Immature natural killer cell (primary cell): ENCODE measurements around the gene COX20. TPM values are rescaled to one million over a fixed set of nuclear protein-coding genes. Genes with fewer than 3 reads are reported as not detected.
A peak's percentile ranks its signal among the peaks of the same experiment; 100 is the strongest.
"Not testable (repeated sequence)": the region's sequence is repeated elsewhere in the genome, so short reads cannot be mapped to it uniquely, and the experiment has no call there.

Experiments used
- DNase-seq, 3 donors: peaks; one replicate each; pipeline ENCODE4 v3.0.0; 2022; ENCODE audit warnings: mixed read lengths in 1 of 3
- H3K27ac Mint-ChIP-seq, 6 donors: one replicate each; pipeline ENCODE4 v1.8.0; 2020; ENCODE audit warnings: mixed read lengths in 6 of 6, mild to moderate bottlenecking in 5 of 6, inconsistent platforms in 4 of 6, moderate library complexity in 3 of 6
- H3K27me3 Mint-ChIP-seq, 3 donors: one replicate each; pipeline ENCODE4 v1.8.0; 2020 to 2021; ENCODE audit warnings: low read depth in 3 of 3, mild to moderate bottlenecking in 3 of 3, mixed read lengths in 3 of 3, moderate library complexity in 3 of 3, inconsistent platforms in 1 of 3
- H3K36me3 Mint-ChIP-seq, 3 donors: one replicate each; pipeline ENCODE4 v1.8.0; 2020; ENCODE audit warnings: mixed read lengths in 3 of 3, inconsistent platforms in 2 of 3, mild to moderate bottlenecking in 2 of 3
- H3K4me1 Mint-ChIP-seq, 2 donors: one replicate each; pipeline ENCODE4 v1.8.0; 2020; ENCODE audit warnings: inconsistent platforms in 2 of 2, mild to moderate bottlenecking in 2 of 2, mixed read lengths in 2 of 2, moderate library complexity in 1 of 2
- H3K4me3 Mint-ChIP-seq, 5 donors: one replicate each; pipeline ENCODE4 v1.8.0; 2020; ENCODE audit warnings: mild to moderate bottlenecking in 5 of 5, mixed read lengths in 5 of 5, inconsistent platforms in 3 of 5, moderate library complexity in 3 of 5
- H3K9me3 Mint-ChIP-seq, 6 donors: one replicate each; pipeline ENCODE4 v1.8.0; 2020; ENCODE audit warnings: mild to moderate bottlenecking in 6 of 6, mixed read lengths in 6 of 6, inconsistent platforms in 4 of 6, moderate library complexity in 3 of 6
- polyA plus RNA-seq, 3 donors: library from polyadenylated mRNA; unstranded; fragments of 300-500 nt; fragmentation: Illumina TruSeq; gene quantifications; one replicate each; pipeline ENCODE4 v1.2.3, GENCODE V29; 2021

Gene COX20
- polyA plus RNA-seq, 3 donors from 2014 or later, result 41.5 to 57.4 (median 43.8) TPM

DNA sequence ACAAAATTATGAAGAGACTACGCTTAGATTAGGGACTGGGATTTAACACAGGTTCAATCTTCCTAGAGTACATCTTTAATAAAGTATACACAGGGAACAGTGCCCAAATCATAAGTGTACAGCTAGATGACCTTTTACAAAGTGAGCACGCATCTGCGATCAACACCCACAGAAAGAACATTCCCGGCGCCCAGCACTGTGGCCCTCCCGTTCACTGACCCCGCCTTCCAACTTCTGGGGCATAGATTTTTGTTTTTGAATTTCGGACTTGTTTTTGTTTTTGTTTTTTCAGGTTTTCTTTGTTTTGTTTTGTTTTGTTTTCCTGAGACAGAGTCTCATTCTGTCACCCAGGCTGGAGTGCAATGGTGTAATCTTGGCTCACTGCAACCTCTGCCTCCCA lies 30.6 kb upstream of the COX20 start:
- H3K4me1 Mint-ChIP-seq, result peaks cover 3 to 5% of the 10 kb centered on the region in 2 donors
- H3K27ac Mint-ChIP-seq, result no peak overlapping the region
- H3K36me3 Mint-ChIP-seq, result no peaks in the 10 kb centered on the region
- H3K4me3 Mint-ChIP-seq, result no peak overlapping the region
- peaks cover 0 to 1% (median 0%) of the 10 kb centered on the region in 6 donors for H3K9me3 Mint-ChIP-seq
- H3K27me3 Mint-ChIP-seq, result peaks cover 0 to 7% (median 4%) of the 10 kb centered on the region in 3 donors
- no peak for DNase-seq

DNA sequence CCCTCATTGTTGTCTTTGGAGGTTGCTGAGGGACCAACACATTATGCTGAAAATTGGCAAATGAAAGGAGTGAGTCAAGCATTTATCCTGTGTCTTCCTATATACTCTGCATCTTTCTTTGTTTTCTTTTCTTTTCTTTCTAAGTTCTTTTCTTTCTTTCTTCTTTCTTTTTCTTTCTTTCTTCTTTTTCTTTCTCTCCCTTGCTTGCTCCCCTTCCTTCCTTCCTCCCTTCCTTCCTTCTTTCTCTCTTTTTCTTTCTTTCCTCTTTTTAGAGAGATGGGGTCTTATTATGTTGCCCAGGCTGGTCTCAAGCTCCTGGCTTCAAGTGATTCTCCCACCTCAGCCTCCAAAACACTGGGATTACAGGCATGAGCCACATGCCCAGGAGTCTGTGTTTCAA lies 28.3 kb upstream of the COX20 start:
- H3K36me3 Mint-ChIP-seq, result peaks cover 0 to 7% (median 0%) of the 10 kb centered on the region in 3 donors
- DNase-seq, result no peak

DNA sequence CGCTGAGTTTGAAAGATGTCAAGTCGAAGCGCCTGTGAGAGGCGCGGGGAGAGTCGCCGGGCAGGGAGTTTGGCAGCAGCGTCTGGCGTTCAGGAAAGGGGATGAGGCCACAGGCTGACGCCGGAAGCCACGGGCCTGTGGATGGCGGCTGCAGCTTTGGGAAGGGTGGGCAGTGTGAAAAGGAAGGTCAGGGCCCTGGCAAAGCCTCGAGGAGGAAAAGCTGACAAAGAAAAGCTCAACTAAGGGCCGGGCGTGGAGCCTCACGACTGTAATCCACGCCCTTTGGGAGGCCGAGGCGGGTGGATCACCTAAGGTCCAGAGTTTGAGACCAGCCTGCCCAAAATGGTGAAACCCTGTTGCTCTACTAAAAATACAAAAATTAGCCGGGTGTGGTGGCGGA lies 25.2 kb upstream of the COX20 start:
- Mint-ChIP-seq H3K27ac (no peak overlapping the region), H3K4me3 (no peak overlapping the region)

More for the DNA sequence above, 28.3 kb upstream of the COX20 start:
- Mint-ChIP-seq H3K4me3 (no peak overlapping the region), H3K4me1 (no peaks in the 10 kb centered on the region), H3K9me3 (peaks cover 0 to 1% (median 0%) of the 10 kb centered on the region in 6 donors), H3K27me3 (peaks cover 1 to 7% (median 2%) of the 10 kb centered on the region in 3 donors), H3K27ac (no peak overlapping the region)

DNA sequence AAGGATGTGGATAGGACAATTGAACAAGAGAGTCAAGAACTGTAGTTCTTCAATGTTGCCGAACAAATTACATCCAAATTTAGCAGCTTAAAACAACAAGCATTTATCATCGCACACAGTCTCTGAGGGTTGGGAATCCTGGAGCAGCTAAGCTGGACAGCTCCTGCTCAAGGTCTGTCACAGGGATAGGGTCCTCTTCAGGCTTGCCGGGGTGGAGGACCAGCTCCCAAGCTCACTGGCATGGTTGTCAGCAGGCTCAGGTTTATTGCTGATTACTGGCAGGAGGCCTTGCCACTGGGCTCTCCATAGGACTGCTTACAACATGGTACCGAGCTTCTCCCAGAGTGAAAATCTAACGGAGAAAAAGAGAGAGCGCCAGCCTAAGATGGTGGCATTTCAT lies 22.1 kb upstream of the COX20 start:
- Mint-ChIP-seq H3K27me3 (peaks cover 1 to 8% (median 2%) of the 10 kb centered on the region in 3 donors), H3K4me3 (no peak overlapping the region), H3K27ac (no peak overlapping the region), H3K36me3 (peaks cover 0 to 7% (median 0%) of the 10 kb centered on the region in 3 donors), H3K9me3 (no peaks in the 10 kb centered on the region), H3K4me1 (peaks cover 3 to 6% of the 10 kb centered on the region in 2 donors)
- no peak for DNase-seq

More for the DNA sequence above, 25.2 kb upstream of the COX20 start:
- H3K4me1 Mint-ChIP-seq, result no peaks in the 10 kb centered on the region
- peaks cover 0 to 10% (median 1%) of the 10 kb centered on the region in 3 donors for H3K27me3 Mint-ChIP-seq
- DNase-seq, result no peak
- H3K9me3 Mint-ChIP-seq, result no peaks in the 10 kb centered on the region
- H3K36me3 Mint-ChIP-seq, result peaks cover 0 to 7% (median 0%) of the 10 kb centered on the region in 3 donors

DNA sequence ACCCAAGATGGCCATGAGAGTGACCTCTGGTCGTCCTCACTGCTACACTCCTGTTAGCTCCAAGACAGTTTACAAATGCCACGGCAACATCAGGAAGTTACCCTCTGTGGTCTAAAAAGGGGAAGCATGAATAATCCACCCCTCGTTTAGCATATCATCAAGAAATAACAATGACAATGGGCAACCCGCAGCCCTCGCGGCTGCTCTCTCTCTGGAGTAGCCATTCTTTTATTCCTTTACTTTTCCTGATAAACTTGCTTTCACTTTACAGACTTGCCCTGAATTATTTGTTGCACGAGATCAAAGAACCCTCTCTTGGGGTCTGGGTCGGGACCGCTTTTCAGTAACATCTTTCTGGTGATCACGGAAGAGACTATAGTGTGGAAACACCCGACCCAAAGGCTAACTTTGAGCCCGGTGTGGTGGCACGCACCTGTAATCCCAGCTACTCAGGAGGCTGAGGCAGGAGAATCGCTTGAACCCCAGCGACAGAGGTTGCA lies 19.8 kb upstream of the COX20 start:
- H3K4me3 Mint-ChIP-seq, result peak overlapping the region; percentile 8 to 58 (median 41)
- peaks cover 3 to 6% of the 10 kb centered on the region in 2 donors for H3K4me1 Mint-ChIP-seq
- no peaks in the 10 kb centered on the region for H3K9me3 Mint-ChIP-seq
- peaks cover 1 to 8% (median 2%) of the 10 kb centered on the region in 3 donors for H3K27me3 Mint-ChIP-seq
- peaks cover 0 to 7% (median 0%) of the 10 kb centered on the region in 3 donors for H3K36me3 Mint-ChIP-seq
- H3K27ac Mint-ChIP-seq, result peak overlapping the region in 1 of 6 donors; percentile 29
- no peak for DNase-seq

DNA sequence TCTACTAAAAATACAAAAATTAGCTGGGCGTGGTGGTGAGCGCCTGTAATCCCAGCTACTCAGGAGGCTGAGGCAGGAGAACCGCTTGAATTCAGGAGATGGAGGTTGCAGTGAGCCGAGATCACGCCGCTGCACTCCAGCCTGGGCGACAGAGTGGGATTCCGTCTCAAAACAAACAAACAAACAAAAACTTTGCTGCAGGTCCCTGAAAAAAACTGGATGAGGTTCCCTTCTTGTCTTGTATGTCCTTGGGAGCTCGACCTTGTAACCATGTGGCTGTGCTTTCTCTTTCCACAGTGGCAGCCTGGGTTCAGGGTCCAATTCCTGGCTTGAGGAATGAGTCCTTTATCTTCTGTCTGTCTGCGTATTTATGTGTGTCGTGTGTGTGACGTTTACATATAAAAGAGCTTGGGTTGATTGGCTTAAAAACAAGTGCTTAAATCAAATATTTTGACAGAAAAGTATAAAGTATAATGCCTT lies 18.0 kb upstream of the COX20 start:
- DNase-seq, result no peak
- Mint-ChIP-seq H3K36me3 (no peaks in the 10 kb centered on the region), H3K27me3 (peaks cover 3 to 8% (median 3%) of the 10 kb centered on the region in 3 donors), H3K27ac (peak overlapping the region in 1 of 6 donors; percentile 46), H3K9me3 (no peaks in the 10 kb centered on the region), H3K4me1 (peaks cover 3 to 6% of the 10 kb centered on the region in 2 donors), H3K4me3 (peak overlapping the region in 1 of 5 donors; percentile 33)

DNA sequence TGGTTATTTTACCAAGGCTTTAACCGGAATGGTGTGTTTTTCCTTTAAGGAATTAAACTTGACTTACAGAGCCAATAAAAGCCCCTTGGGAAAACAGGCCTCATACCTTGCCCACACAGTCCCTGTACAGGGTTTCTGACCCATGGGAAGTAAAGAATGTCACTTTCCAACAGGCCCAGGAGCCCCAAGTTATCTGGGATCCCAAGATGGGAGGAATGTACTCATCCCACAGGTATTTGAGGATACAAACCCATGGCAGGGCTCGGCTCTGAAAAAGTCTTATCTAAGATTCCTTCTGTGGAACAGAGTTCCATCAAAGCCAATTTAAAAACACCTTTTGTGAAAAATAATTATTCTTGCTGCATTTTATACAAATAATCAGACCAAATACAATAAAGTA lies 15.3 kb upstream of the COX20 start:
- no peak overlapping the region for H3K4me3 Mint-ChIP-seq
- H3K4me1 Mint-ChIP-seq, result peaks cover 3 to 6% of the 10 kb centered on the region in 2 donors
- no peaks in the 10 kb centered on the region for H3K36me3 Mint-ChIP-seq
- H3K9me3 Mint-ChIP-seq, result no peaks in the 10 kb centered on the region
- H3K27ac Mint-ChIP-seq, result no peak overlapping the region
- H3K27me3 Mint-ChIP-seq, result peaks cover 3 to 5% (median 4%) of the 10 kb centered on the region in 3 donors
- no peak for DNase-seq

DNA sequence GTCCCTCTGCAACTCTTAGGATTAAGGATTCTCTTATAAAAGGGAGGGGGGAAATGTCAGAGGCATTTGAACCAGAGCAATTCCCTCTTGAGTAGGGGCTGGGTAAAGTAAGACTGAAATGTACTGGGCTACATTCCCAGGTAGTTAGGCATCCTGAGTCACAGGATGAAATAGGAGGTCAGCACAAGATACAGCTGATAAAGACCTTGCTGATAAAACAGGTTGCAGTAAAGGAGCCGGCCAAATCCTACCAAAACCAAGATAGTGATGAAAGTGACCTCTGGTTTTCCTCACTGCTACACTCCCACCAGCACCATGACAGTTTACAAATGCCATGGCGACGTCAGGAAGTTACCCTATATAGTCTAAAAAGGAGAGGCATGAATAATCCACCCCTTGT lies 14.3 kb upstream of the COX20 start:
- Mint-ChIP-seq H3K4me1 (no peaks in the 10 kb centered on the region), H3K36me3 (no peaks in the 10 kb centered on the region), H3K27ac (no peak overlapping the region), H3K27me3 (peaks cover 3 to 5% (median 4%) of the 10 kb centered on the region in 3 donors), H3K4me3 (no peak overlapping the region), H3K9me3 (no peaks in the 10 kb centered on the region)
- DNase-seq, result no peak

DNA sequence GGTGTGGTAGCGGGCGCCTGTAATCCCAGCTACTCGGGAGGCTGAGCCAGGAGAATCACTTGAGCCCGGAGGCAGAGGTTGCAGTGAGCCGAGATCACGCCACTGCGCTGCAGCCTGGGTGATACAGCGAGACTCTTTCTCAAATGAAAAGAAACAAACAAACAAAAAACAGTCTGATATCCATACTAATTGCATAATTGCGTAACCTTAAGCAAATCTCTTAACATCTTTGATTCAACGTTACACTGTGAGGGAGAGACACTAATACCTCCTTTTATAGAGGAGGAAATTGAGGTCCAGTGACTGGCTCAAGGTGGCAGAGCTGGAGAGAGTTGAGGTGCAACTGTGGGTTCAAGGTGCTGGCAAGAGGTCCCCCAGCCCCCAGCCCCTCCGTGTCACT lies 12.6 kb upstream of the COX20 start:
- Mint-ChIP-seq H3K4me3 (no peak overlapping the region), H3K27ac (no peak overlapping the region)

DNA sequence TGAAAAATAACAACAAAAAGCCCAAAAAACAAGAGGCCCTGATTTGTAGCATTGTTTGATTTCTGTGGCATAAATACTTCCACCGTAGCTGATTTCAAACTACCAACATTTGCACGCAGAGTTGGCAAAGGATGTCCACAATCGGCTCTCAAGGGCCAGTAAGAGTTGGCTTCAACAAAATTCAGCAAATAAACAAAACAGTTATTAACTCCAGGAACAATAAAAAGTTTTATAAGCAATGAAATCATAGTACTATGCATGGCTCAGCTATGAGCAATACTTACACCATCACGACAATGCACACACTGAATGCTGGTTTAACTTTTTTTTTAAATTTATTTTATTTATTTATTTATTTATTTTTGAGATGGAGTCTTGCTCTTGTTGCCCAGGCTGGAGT lies 8.7 kb upstream of the COX20 start:
- Mint-ChIP-seq H3K9me3 (no peaks in the 10 kb centered on the region), H3K36me3 (no peaks in the 10 kb centered on the region), H3K27ac (no peak overlapping the region), H3K27me3 (peaks cover 0 to 4% (median 3%) of the 10 kb centered on the region in 3 donors), H3K4me3 (no peak overlapping the region), H3K4me1 (no peaks in the 10 kb centered on the region)
- no peak for DNase-seq

More for the DNA sequence above, 12.6 kb upstream of the COX20 start:
- no peak for DNase-seq
- Mint-ChIP-seq H3K36me3 (no peaks in the 10 kb centered on the region), H3K27me3 (peaks cover 3 to 4% (median 3%) of the 10 kb centered on the region in 3 donors), H3K4me1 (no peaks in the 10 kb centered on the region), H3K9me3 (no peaks in the 10 kb centered on the region)

DNA sequence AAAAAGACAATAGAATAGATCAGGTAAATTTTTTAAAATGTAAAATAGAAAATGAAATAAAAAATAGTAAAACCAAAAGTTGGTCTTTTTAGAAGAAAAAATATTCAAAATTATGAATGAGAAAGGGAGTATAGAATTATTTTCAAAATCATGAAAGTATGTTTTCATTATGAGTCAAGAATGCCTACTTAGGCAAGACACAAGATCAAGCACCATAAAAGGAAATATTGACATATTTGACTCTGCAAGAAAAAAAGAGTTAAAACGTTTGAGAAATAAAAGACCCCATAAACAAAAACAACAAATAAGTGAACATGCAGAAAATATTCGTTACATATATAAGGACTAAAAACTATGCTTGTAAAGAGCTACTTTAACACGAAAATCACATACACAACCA lies 4.8 kb upstream of the COX20 start:
- Mint-ChIP-seq H3K9me3 (no peaks in the 10 kb centered on the region), H3K27me3 (peaks cover 10 to 13% (median 10%) of the 10 kb centered on the region in 3 donors), H3K36me3 (no peaks in the 10 kb centered on the region), H3K4me3 (no peak overlapping the region), H3K4me1 (peaks cover 7% of the 10 kb centered on the region in 2 donors), H3K27ac (no peak overlapping the region)
- no peak for DNase-seq

DNA sequence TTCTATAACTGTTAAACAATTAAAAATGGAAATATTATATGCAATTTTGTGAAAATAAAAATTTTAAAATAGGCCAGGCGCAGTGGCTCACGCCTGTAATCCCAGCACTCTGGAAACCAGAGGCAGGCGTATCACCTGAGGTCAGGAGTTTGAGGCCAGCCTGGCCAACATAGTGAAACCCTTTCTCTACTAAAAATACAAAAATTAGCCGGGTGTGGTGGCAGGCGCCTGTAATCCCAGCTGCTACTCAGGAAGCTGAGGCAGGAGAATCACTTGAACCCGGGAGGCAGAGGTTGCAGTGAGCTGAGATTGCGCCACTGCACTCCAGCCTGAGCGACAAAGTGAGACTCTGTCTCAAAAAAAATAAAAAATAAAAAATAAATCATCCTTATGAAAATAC lies 2.2 kb upstream of the COX20 start:
- H3K27me3 Mint-ChIP-seq, result peaks cover 10 to 16% (median 12%) of the 10 kb centered on the region in 3 donors
- H3K9me3 Mint-ChIP-seq, DNase-seq, H3K36me3 Mint-ChIP-seq: not testable (repeated sequence)
- peak overlapping the region in 4 of 5 donors; percentile 87 to 95 (median 90) for H3K4me3 Mint-ChIP-seq
- H3K4me1 Mint-ChIP-seq, result peaks cover 33% of the 10 kb centered on the region in 2 donors
- peak overlapping the region in 5 of 6 donors; percentile 91 to 99 (median 92) for H3K27ac Mint-ChIP-seq

DNA sequence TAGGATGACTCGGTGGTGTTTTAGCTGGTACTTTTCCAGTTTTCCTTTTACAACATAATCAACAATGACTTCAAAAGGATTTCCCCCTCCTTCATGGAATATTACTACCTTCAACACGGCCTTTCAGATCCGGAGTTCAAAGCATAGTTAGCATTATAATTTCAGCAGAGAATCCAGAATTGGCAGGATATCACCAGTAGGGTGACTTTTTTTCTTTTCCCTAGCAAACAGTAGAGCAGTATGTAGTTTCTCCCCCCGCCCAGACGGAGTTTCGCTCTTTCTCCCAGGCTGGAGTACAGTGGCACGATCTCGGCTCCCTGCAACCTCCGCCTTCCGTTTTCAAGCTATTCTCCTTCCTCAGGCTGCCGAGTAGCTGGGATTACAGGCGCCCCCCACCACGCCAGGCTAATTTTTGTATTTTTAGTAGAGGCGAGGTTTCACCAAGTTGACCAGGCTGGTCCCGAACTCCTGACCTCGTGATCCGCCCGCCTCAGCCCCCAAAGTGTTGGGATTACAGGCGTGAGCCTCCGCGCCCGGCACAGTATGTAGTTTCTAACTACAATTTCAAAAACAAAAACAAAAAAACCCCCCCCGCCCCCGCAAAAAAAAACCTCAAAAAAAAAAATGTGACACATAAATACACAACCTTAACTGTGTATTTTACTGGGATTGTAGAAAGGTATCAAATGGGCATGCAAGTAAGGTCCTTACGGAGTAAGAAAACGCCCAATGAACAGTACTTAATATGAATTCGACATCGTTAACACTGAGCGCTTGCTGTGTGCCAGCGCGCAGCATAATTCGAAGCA lies 1.5 kb upstream of the COX20 start:
- peak; percentile 53 to 63 (median 58) for DNase-seq
- no peaks in the 10 kb centered on the region for H3K9me3 Mint-ChIP-seq
- peak overlapping the region; percentile 91 to 99 (median 93) for H3K27ac Mint-ChIP-seq
- H3K27me3 Mint-ChIP-seq, result peaks cover 10 to 16% (median 12%) of the 10 kb centered on the region in 3 donors
- peaks cover 3 to 7% (median 7%) of the 10 kb centered on the region in 3 donors for H3K36me3 Mint-ChIP-seq
- H3K4me3 Mint-ChIP-seq, result peak overlapping the region; percentile 87 to 99 (median 91)
- peaks cover 37 to 40% of the 10 kb centered on the region in 2 donors for H3K4me1 Mint-ChIP-seq
